PC-3 (cell line): ENCODE data around the gene CCT3. TPM values are rescaled to one million over a fixed set of nuclear protein-coding genes. Genes with fewer than 3 reads are reported as not detected.

Experiments
- ATAC-seq: fragments of 200-7000 bp; cut with Tn5 transposase; 2 replicates; pipeline ENCODE4 v1.9.1; 2020; ENCODE audit warnings: mild to moderate bottlenecking, moderate library complexity
- BruUV-seq: library from RNA; stranded (reverse); fragments of 400-500 nt; replicated peaks from 2 replicates; lab custom pipeline; 2021; lab: Mats Ljungman, UMichigan
- CTCF ChIA-PET: fragments of 300-600 bp; sonication (Branson Sonifier 250); formaldehyde crosslinking; loops from one replicate; lab custom pipeline; 2022; ENCODE audit warnings: antibody characterized with exemption; lab: Charles Lee
- POLR2A ChIA-PET: fragments of 300-600 bp; sonication (Branson Sonifier 250); formaldehyde crosslinking; loops from one replicate; lab custom pipeline; 2022; ENCODE audit warnings: antibody characterized with exemption; ENCODE audit not compliant: unreplicated experiment; lab: Charles Lee
- DNase-seq: peaks from one replicate; pipeline ENCODE4 v3.0.0-alpha.2; 2015
- H2AFZ ChIP-seq: fragments of 300-600 bp; sonication (generic); 2 replicates; pipeline ENCODE4 v1.6.0; 2016; ENCODE audit warnings: antibody characterized with exemption, low read length
- H3F3A ChIP-seq: fragments of 300-600 bp; sonication (generic); one replicate; pipeline ENCODE4 v1.6.0; 2017; ENCODE audit warnings: antibody characterized with exemption, low read length, control low read depth, mild to moderate bottlenecking; ENCODE audit not compliant: unreplicated experiment
- H3K27ac ChIP-seq: fragments of 300-600 bp; sonication (generic); 2 replicates; pipeline ENCODE4 v1.5.1; 2016; ENCODE audit warnings: mild to moderate bottlenecking, low read length
- H3K27me3 ChIP-seq: fragments of 300-600 bp; sonication (generic); 2 replicates; pipeline ENCODE4 v1.6.1; 2016; ENCODE audit warnings: low read length, mixed read lengths
- H3K36me3 ChIP-seq: fragments of 300-600 bp; sonication (generic); 2 replicates; pipeline ENCODE4 v1.6.1; 2016; ENCODE audit warnings: low read depth, mixed run types, low read length, mixed read lengths
- H3K4me1 ChIP-seq: fragments of 300-600 bp; sonication (generic); 2 replicates; pipeline ENCODE4 v1.5.1; 2016; ENCODE audit warnings: low read length; ENCODE audit not compliant: insufficient read depth
- H3K4me2 ChIP-seq: fragments of 300-600 bp; sonication (generic); 2 replicates; pipeline ENCODE4 v1.6.0; 2016; ENCODE audit warnings: low read length
- H3K4me3 ChIP-seq: fragments of 300-600 bp; sonication (generic); 2 replicates; pipeline ENCODE4 v1.5.1; 2016; ENCODE audit warnings: mild to moderate bottlenecking, low read length, mixed read lengths
- H3K79me2 ChIP-seq: fragments of 300-600 bp; sonication (generic); 2 replicates; pipeline ENCODE4 v1.6.1; 2017; ENCODE audit warnings: low read length, mixed read lengths
- H3K9ac ChIP-seq: fragments of 300-600 bp; sonication (generic); 2 replicates; pipeline ENCODE4 v1.6.0; 2016; ENCODE audit warnings: mild to moderate bottlenecking, low read length
- H3K9me2 ChIP-seq: fragments of 300-600 bp; sonication (generic); replicated peaks from 2 replicates; pipeline ENCODE4 v1.6.1; 2016; ENCODE audit warnings: mixed run types, low read length, mixed read lengths
- H3K9me3 ChIP-seq: fragments of 300-600 bp; sonication (generic); 2 replicates; pipeline ENCODE4 v1.6.1; 2016; ENCODE audit warnings: low read length, mixed read lengths
- H4K20me1 ChIP-seq: fragments of 300-600 bp; sonication (generic); 2 replicates; pipeline ENCODE4 v1.6.1; 2016; ENCODE audit warnings: low read length, mixed read lengths
- CTCF ChIP-seq: fragments of 300-600 bp; sonication (generic); conservative IDR thresholded peaks from 2 replicates; pipeline ENCODE4 v1.5.1; 2017; ENCODE audit warnings: antibody characterized with exemption, low read depth, mild to moderate bottlenecking, low read length
- EZH2 ChIP-seq: fragments of 300-600 bp; sonication (generic); IDR thresholded peaks from one replicate; pipeline ENCODE4 v1.6.1; 2017; ENCODE audit warnings: antibody characterized with exemption, mild to moderate bottlenecking, low read length; ENCODE audit not compliant: unreplicated experiment
- EZH2phosphoT487 ChIP-seq: fragments of 300-600 bp; sonication (generic); IDR thresholded peaks from 2 replicates; pipeline ENCODE4 v1.6.1; 2018; ENCODE audit warnings: mild to moderate bottlenecking, antibody characterized with exemption, low read length, borderline replicate concordance
- intact Hi-C: fragments of 100-400 bp; cut with micrococcal nuclease; formaldehyde crosslinking; loops from 2 replicates; pipeline ENCODE4 v1.9.0; 2023
- total RNA-seq: library from RNA; depleted of rRNA; stranded (reverse); fragments of >200 nt; gene quantifications from 2 replicates; pipeline ENCODE4 v1.2.3, GENCODE V29; 2014

The CCT3 gene
- total RNA-seq, 1 experiment from 2014 or later, result 692 TPM

DNA sequence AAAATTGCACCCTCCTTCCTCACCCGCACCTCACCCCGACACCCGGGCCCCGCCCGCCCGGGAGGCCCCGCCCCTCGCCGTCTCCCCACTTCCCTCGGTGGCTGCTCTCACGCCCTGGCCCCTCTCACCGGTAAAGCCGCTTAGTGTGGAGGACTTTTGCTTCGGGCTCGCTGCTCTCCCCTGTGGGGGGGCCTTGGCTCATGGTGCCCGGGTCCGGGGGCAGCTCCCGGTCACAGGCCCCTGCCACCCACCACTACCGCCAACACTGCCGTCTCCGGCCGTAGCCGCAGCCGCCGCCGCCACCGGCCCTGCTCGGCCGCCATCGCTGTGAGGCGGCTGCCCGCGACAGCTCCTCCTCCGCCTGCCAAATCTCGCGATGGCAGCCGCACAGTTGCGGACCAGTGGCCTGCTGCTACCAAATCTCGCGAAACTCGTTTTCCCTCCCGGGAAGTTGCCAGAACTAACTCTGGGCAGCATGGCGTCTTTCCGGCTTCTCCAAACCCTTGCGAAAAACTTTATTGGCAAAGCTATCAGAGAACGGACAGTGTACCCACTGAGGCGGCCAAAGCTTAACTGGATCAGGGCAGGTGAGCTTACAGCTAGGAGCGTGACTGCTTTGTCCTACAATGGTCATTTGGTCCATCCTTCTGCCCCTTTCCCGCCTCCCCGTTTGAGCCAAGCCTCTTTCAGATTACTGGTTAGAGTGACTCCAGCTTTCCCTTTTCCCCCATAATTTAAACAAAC, 55.4 kb downstream of the CCT3 start, which contains the start of gene SMG5:
Gene SMG5 (minus strand): TSS at position 347 of the 744 bp plus-strand sequence. CDS start 145 bp downstream, at position 202.
- peaks cover 36% of the 10 kb centered on the region for H4K20me1 ChIP-seq
- H3K9me3 ChIP-seq, result no peaks in the 10 kb centered on the region
- peak within 1 kb of the TSS; percentile 95 for H3K4me2 ChIP-seq
- no peak for TF ChIP-seq EZH2phosphoT487
- TF ChIP-seq CTCF, result no peak
- TF ChIP-seq EZH2, result no peak
- intact Hi-C loops, result loop anchor here (1.0 kb wide), 1 partner anchor 19 kb away; no protein-coding TSS in a partner anchor
- H3K9me2 ChIP-seq, result no peaks in the 10 kb centered on the region
- peak within 1 kb of the TSS; percentile 98 for H3K9ac ChIP-seq
- peak within 1 kb of the TSS; percentile 76 for H3K27ac ChIP-seq
- peak within 1 kb of the TSS; percentile 89 for H2AFZ ChIP-seq
- POLR2A ChIA-PET, result interaction anchor here (0.5 to 0.7 kb wide), 7 partner anchors 12 to 445 kb away, joined by 3 to 7 read pairs (median 3); partner anchors contain the start of gene GLMP
- DNase-seq, result peak; percentile 100
- no peaks in the 10 kb centered on the region for H3F3A ChIP-seq
- H3K36me3 ChIP-seq, result peaks cover 24% of the 10 kb centered on the region
- CTCF ChIA-PET, result interaction anchor here (0.6 to 0.7 kb wide), 2 partner anchors 18 to 37 kb away, joined by 3 to 4 read pairs; no protein-coding TSS in a partner anchor
- H3K4me3 ChIP-seq, result peak within 1 kb of the TSS; percentile 86
- H3K27me3 ChIP-seq, result no peaks in the 10 kb centered on the region
- BruUV-seq, result no TSS peak
- peaks cover 73% of the 10 kb centered on the region for H3K79me2 ChIP-seq
- peak; percentile 91 for ATAC-seq
- peaks cover 32% of the 10 kb centered on the region for H3K4me1 ChIP-seq

- ATAC-seq, result peak; percentile 35
- TSS peak; percentile 51 for BruUV-seq
- ChIA-PET CTCF (interaction anchor here (0.6 to 0.7 kb wide), 2 partner anchors 19 to 198 kb away, joined by 3 to 4 read pairs; no protein-coding TSS in a partner anchor), POLR2A (interaction anchor here (0.5 to 0.7 kb wide), 5 partner anchors 12 to 223 kb away, joined by 3 to 7 read pairs (median 3); no protein-coding TSS in a partner anchor)
- Histone ChIP-seq H3K27me3 (no peaks in the 10 kb centered on the region), H2AFZ (peak overlapping the region; percentile 66), H3K36me3 (peaks cover 30% of the 10 kb centered on the region), H3K4me3 (peak overlapping the region; percentile 86), H4K20me1 (peaks cover 36% of the 10 kb centered on the region), H3K9me3 (no peaks in the 10 kb centered on the region), H3K4me1 (peaks cover 32% of the 10 kb centered on the region), H3K27ac (peak overlapping the region; percentile 76), H3K79me2 (peaks cover 73% of the 10 kb centered on the region), H3K4me2 (peak overlapping the region; percentile 95), H3K9ac (peak overlapping the region; percentile 98), H3K9me2 (no peaks in the 10 kb centered on the region), H3F3A (no peaks in the 10 kb centered on the region)
- peak; percentile 58 for DNase-seq
- intact Hi-C loops, result loop anchor here (1.0 kb wide), 1 partner anchor 19 kb away; no protein-coding TSS in a partner anchor
- TF ChIP-seq EZH2phosphoT487, result no peak
- TF ChIP-seq EZH2, result no peak
- no peak for TF ChIP-seq CTCF
These were observed 56.2 kb downstream of the CCT3 start for GRCh38 chr1:156281693-156282478.
